IPS-18c (cell line): ENCODE data around the gene ATAD1.
"Not testable (repeated sequence)": the region's sequence is repeated elsewhere in the genome, so short reads cannot be mapped to it uniquely, and the experiment has no call there.

ENCODE experiments used
- H3K4me3 ChIP-seq: 2 replicates; pipeline ENCODE4 v1.7.0; 2013; ENCODE audit warnings: low read depth, mild to moderate bottlenecking, low read length, moderate library complexity; ENCODE audit not compliant: insufficient read depth
- H3K9me3 ChIP-seq: one replicate; pipeline ENCODE4 v1.6.1; 2013; ENCODE audit warnings: mild to moderate bottlenecking, low read length, moderate library complexity; ENCODE audit not compliant: control insufficient read depth, insufficient read depth

ATAD1 gene

GRCh38 chr10:87850742-87851205, 32.7 kb upstream of the ATAD1 start:
- Histone ChIP-seq H3K4me3 (no peak overlapping the region), H3K9me3 (no peaks in the 10 kb centered on the region)

DNA sequence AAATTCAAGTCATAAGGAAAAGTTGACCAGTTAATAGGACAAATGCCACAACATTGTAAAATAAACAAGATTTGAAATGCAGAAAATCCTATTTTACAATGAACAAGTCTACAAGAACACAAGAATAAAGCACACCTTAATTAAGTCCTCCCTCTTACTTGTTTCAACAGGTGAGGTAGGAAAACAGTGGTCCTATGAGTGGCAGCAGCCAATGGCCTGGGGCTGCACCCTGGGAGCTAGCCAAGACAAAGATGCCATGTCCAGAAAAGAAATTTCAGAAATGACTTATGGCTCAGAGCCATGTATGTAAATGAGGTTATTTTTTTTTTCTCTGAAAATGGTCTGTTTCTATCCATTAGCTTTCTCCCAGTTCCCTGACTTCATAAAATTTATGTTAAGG, 31.0 kb upstream of the ATAD1 start:
- Histone ChIP-seq H3K4me3 (no peak overlapping the region), H3K9me3 (no peaks in the 10 kb centered on the region)

DNA sequence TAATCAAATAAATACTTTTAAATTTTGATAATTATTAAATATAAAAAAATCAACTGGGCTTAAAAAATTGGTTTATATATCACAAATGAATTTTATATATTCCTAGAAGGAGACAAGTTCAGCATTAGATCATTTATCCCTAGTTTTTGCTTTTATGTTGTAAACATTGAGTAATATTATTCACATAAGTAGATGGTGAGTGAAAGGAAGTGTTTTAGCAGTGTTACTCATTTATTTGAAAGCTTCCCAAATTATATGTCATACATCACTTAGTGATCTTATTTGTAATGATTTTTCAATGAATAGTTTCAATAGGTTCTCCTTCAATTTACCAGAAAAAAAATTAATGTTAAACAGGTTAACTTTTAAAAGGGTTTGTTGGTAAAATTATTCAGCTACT, 29.5 kb upstream of the ATAD1 start:
- no peak overlapping the region for H3K4me3 ChIP-seq
- no peaks in the 10 kb centered on the region for H3K9me3 ChIP-seq

- H3K9me3 ChIP-seq, H3K4me3 ChIP-seq: not testable (repeated sequence)
Observed at GRCh38 chr10:87846711-87847110, 28.7 kb upstream of the ATAD1 start.

DNA sequence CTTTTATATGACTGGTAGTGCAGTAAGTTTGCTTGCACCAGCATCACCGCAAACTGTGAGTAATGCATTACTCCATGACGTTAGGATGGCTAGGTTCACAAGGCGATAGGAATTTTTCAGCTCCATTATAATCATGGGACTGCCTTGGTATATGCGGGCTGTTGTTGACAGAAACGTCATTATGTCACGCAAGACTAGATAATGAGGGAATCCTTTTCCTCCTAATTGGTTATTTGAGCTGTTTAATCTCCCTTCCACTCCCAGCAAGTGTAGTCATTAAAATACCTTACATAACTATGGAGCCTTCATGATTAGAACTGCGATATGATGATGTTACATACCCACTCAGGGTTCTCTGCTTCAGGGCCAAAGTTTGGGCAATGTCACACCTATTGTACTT, 28.0 kb upstream of the ATAD1 start:
- no peaks in the 10 kb centered on the region for H3K9me3 ChIP-seq
- H3K4me3 ChIP-seq: no peak overlapping the region

GRCh38 chr10:87845624-87845998, 27.6 kb upstream of the ATAD1 start:
- Histone ChIP-seq H3K9me3 (no peaks in the 10 kb centered on the region), H3K4me3 (no peak overlapping the region)

- Histone ChIP-seq H3K4me3 (no peak overlapping the region), H3K9me3 (no peaks in the 10 kb centered on the region)
Observed at GRCh38 chr10:87844837-87845623, 27.0 kb upstream of the ATAD1 start.

DNA sequence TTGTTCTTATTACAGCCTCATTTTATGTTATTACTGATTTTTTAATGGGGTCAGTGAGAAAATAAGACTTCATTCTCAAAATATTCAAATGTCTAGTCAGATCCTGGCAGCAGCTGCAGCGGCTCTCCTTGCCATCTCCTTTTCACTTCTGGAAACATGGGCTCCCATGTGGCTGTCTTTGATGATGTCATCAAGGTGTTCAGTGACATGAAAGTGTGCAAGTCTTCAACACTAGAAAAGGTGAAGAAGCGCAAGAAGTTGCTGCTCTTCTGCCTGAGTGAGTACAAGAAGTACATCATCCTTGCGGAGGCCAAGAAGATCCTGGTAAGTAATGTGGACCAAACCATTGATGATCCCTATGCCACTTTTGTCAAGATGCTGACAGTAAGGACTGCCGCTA, 25.7 kb upstream of the ATAD1 start:
- Histone ChIP-seq H3K9me3 (no peaks in the 10 kb centered on the region), H3K4me3 (no peak overlapping the region)

DNA sequence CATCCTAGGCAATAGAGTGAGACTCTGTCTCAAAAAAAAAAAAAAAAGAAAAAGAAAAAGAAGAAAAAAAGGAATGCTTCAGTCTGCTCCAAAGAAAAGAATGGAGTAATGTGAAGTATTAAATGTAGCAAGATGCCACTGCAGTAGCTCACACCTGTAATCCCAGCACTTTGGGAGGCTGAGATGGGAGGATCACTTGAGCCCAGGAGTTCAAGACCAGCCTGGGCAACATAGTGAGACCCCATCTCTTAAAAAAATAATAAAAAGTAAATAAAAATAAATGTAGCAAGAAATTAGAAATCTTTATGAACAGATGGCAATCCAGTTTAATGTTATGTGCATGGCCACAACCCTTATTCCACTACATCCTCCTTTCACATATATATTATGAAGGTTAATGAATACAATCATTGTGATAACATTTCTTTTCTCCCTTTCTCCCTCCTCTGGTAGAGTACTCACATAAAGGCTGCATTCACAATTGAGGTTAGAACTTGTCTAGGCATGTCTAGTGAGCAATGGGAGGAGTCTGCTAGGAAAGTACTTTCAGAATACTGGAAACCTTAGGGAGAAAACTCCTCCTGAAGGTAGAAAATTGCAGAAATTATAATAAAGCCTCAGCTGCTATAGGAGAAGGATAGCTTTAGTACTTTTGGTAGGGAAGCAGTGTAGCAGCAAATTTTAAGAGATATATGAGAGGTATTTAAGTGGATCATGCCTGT, 24.9 kb upstream of the ATAD1 start:
- Histone ChIP-seq H3K4me3 (no peak overlapping the region), H3K9me3 (no peaks in the 10 kb centered on the region)

DNA sequence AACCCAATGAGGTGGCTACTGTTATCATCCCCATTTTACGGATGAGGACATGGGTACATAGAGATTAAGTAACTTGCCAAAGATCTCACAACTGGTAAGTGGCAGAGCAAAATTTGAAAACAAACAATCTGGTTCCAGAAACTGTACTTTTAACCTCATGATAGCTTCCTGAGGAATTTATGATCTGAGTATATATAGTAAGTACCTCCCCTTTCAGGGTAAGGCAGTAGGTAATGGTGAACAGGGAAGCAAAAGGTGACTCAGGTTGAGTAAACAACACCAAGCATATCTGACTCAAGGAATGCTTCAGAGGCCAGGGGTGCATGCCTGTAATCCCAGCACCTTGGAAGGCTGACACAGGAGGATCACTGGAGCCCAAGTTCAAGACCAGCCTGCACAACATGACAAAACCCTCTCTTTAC, 24.2 kb upstream of the ATAD1 start:
- no peak overlapping the region for H3K4me3 ChIP-seq
- no peaks in the 10 kb centered on the region for H3K9me3 ChIP-seq

DNA sequence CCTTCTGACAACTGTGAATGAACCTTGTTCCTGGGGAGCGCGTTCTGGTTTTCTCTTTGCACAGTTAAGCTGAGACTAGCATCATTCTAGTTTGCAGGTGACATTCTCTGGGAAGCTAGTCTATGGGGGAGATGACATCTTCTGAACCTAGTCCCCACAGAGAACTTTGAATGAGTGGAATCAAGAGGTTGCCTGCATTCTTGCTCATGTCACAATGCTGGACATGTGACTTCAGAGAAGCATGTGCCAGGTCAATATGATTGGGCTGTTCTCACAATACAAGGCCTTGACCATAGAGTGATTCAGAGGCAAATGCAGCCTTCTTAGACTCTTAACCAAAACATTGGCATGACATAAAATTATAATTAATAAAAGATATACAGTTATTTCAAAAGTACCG, 23.2 kb upstream of the ATAD1 start:
- H3K9me3 ChIP-seq: no peaks in the 10 kb centered on the region
- no peak overlapping the region for H3K4me3 ChIP-seq

DNA sequence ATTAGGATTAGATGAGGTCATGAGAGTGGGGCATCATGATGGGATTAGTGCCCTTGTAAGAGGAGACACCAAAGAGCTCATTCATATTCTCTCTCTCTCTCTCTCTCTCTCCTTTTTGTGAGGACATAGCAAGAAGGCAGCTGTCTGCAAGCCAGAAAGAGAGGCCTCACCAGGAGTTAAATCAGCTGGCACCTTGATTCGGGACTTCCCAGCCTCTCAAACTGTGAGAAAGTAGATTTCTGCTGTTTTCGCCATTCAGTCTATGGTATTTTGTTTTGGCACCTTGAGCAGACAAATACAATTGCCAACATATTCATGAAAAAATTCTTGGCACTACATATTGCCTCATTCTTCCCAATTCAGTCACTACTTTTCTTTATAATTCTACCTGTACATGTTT, 20.6 kb upstream of the ATAD1 start:
- H3K4me3 ChIP-seq: no peak overlapping the region
- no peaks in the 10 kb centered on the region for H3K9me3 ChIP-seq

DNA sequence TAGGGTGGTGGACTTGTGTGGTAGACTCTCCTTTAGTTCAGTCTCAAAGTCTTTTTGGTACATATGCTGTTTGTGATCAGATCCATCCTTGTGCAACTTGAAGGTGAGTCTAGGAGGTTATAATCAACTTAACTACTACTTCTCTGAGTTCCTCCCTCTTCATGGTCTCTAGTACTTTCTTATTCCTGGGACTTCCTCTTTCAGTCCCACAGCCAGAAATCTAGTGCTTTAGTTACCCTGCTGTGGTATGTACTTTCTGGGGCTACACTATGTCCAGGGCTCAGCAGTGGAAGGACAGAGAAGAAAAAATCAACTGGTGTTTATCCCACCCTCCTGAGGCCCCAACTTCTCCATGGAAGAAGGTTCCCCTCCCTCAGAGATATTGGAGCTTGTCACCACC, 19.4 kb upstream of the ATAD1 start:
- H3K9me3 ChIP-seq: no peaks in the 10 kb centered on the region
- H3K4me3 ChIP-seq: no peak overlapping the region

DNA sequence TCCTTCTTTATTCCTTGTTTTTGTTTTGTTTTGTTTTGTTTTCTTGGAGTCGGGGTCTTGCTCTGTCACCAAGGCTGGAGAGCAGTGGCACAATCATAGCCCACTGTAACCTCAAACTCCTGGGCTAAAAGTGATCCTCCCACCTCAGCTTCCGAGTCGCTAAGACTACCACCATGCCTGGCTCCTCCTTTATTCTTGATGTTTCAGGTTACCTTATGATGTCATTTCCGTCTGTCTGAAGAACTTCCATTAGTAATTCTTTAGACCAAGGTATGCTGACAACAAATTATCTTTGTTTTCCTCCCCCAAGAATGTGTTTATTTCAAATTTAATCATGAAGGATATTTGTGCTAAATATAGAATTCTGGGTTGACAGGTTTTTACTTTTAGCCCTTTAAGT, 18.1 kb upstream of the ATAD1 start:
- no peaks in the 10 kb centered on the region for H3K9me3 ChIP-seq
- H3K4me3 ChIP-seq: no peak overlapping the region

GRCh38 chr10:87829986-87830729, 12.1 kb upstream of the ATAD1 start:
- H3K9me3 ChIP-seq: no peaks in the 10 kb centered on the region
- no peak overlapping the region for H3K4me3 ChIP-seq

DNA sequence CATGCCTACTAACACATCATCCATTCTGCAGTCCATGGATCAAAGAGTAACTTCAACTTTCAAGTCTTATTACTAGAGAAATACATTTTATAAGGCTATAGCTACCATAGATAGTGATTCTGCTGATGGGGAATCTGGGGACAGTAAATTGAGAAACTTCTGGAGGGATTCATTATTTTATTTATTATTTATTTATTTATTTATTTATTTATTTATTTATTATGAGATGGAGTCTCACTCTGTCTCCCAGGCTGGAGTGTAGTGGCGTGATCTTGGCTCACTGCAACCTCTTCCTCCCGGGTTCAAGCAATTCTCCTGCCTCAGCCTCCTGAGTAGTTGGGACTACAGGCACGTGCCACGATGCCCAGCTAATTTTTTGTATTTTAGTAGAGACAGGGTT, 11.0 kb upstream of the ATAD1 start:
- not testable (repeated sequence) for H3K9me3 ChIP-seq, H3K4me3 ChIP-seq

GRCh38 chr10:87827681-87828080, 9.7 kb upstream of the ATAD1 start:
- Histone ChIP-seq H3K9me3 (no peaks in the 10 kb centered on the region), H3K4me3 (no peak overlapping the region)

DNA sequence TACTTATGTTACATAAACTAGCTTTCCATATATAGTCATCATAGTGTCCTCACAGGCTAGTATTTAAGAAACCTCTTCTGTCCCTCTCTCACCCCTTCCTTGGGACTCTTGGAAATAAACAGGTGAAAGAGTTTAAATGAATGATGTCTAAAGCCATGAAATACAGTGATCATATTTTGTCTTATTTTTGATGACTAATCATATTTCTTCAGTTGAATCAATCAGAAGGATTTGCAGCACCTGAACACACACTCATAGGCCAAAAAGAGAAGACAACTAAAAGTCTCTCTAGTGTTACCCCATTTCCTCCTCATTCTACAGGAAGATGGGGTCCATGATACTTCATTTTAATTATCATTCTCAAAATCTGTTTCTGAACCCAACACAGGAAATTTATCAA, 8.6 kb upstream of the ATAD1 start:
- H3K9me3 ChIP-seq: no peaks in the 10 kb centered on the region
- no peak overlapping the region for H3K4me3 ChIP-seq
